T-helper 2 cell (primary cell): Measurements from ENCODE around the gene ME3.

Experiments used
- DNase-seq, 5 experiments: peaks; one replicate each; pipeline versions ENCODE4 v3.0.0 to v3.0.0-alpha.2; 2012 to 2022

Gene ME3

GRCh38 chr11:86617502-86617901 is 54.9 kb downstream of the ME3 start:
- no peak for DNase-seq

GRCh38 chr11:86615487-86615886 is 56.9 kb downstream of the ME3 start:
- no peak for DNase-seq

GRCh38 chr11:86610559-86611341 is 61.7 kb downstream of the ME3 start:
- DNase-seq = no peak

GRCh38 chr11:86608251-86608799 is 64.1 kb downstream of the ME3 start:
- DNase-seq = peak in 2 of 5 experiments; percentile 3 to 52

GRCh38 chr11:86606836-86607481 is 65.5 kb downstream of the ME3 start:
- DNase-seq = no peak

- no peak for DNase-seq
Observed at GRCh38 chr11:86606270-86606835, 66.1 kb downstream of the ME3 start.

- DNase-seq = no peak
Observed at GRCh38 chr11:86596861-86597586, 75.4 kb downstream of the ME3 start.

- DNase-seq = no peak
Observed at GRCh38 chr11:86595955-86596354, 76.5 kb downstream of the ME3 start.

GRCh38 chr11:86595451-86595850 is 77.0 kb downstream of the ME3 start:
- DNase-seq = no peak

- no peak for DNase-seq
Observed at GRCh38 chr11:86594746-86595145, 77.7 kb downstream of the ME3 start.

GRCh38 chr11:86593833-86594232 is 78.6 kb downstream of the ME3 start:
- no peak for DNase-seq

- peak in 4 of 5 experiments; percentile 7 to 96 (median 42) for DNase-seq
Observed at GRCh38 chr11:86592659-86593451, 79.6 kb downstream of the ME3 start.

- no peak for DNase-seq
Observed at GRCh38 chr11:86592047-86592591, 80.3 kb downstream of the ME3 start.

- no peak for DNase-seq
Observed at GRCh38 chr11:86591631-86592030, 80.8 kb downstream of the ME3 start.

- no peak for DNase-seq
Observed at GRCh38 chr11:86589856-86590589, 82.4 kb downstream of the ME3 start.

- no peak for DNase-seq
Observed at GRCh38 chr11:86589204-86589603, 83.2 kb downstream of the ME3 start.

- no peak for DNase-seq
Observed at GRCh38 chr11:86588566-86589090, 83.8 kb downstream of the ME3 start.

GRCh38 chr11:86587264-86588193 is 84.9 kb downstream of the ME3 start:
- no peak for DNase-seq

GRCh38 chr11:86586307-86586706 is 86.1 kb downstream of the ME3 start:
- no peak for DNase-seq

- DNase-seq = no peak
Observed at GRCh38 chr11:86582898-86583297, 89.5 kb downstream of the ME3 start.
